Natural killer cell (primary cell): ENCODE measurements around the gene TCEANC2. TPM values are rescaled to one million over a fixed set of nuclear protein-coding genes. Genes with fewer than 3 reads are reported as not detected.

Experiments
- ATAC-seq, 3 donors: fragments of 150-1000 bp in 2 of 3; fragments of 200-7000 bp in 1 of 3; cut with Tn5 transposase; 1 replicate in 1 of 3; 2 replicates in 2 of 3; pipeline ENCODE4 v1.10.0; 2021; ENCODE audit warnings: mild to moderate bottlenecking in 2 of 3, moderate library complexity in 2 of 3
- DNase-seq, 2 donors: peaks; one replicate each; pipeline versions ENCODE4 v3.0.0 to v3.0.0-alpha.2; 2013 to 2021; ENCODE audit warnings: mixed read lengths in 1 of 2
- H3K27ac ChIP-seq: one replicate; pipeline ENCODE4 v1.5.1; 2013; ENCODE audit warnings: mild to moderate bottlenecking, low read length
- H3K27me3 ChIP-seq: one replicate; pipeline ENCODE4 v1.6.1; 2013; ENCODE audit warnings: low read length; ENCODE audit not compliant: control insufficient read depth, insufficient read depth
- H3K36me3 ChIP-seq: one replicate; pipeline ENCODE4 v1.6.1; 2013; ENCODE audit warnings: low read length; ENCODE audit not compliant: control insufficient read depth, insufficient read depth
- H3K4me1 ChIP-seq: one replicate; pipeline ENCODE4 v1.6.1; 2013; ENCODE audit warnings: low read length; ENCODE audit not compliant: control insufficient read depth, insufficient read depth
- H3K4me3 ChIP-seq: one replicate; pipeline ENCODE4 v1.5.1; 2013; ENCODE audit warnings: low read length
- H3K9me3 ChIP-seq: one replicate; pipeline ENCODE4 v1.6.1; 2013; ENCODE audit warnings: low read length; ENCODE audit not compliant: control insufficient read depth, insufficient read depth
- H3K27ac Mint-ChIP-seq, 2 donors: one replicate each; pipeline ENCODE4 v1.8.0; 2022; ENCODE audit warnings: mild to moderate bottlenecking in 2 of 2, mixed read lengths in 2 of 2, moderate library complexity in 1 of 2
- H3K27me3 Mint-ChIP-seq, 2 donors: one replicate each; pipeline ENCODE4 v1.8.0; 2022; ENCODE audit warnings: low read depth in 2 of 2, mixed read lengths in 2 of 2
- H3K36me3 Mint-ChIP-seq: one replicate; pipeline ENCODE4 v1.8.0; 2022; ENCODE audit warnings: mixed read lengths
- H3K4me1 Mint-ChIP-seq, 2 donors: one replicate each; pipeline ENCODE4 v1.8.0; 2022; ENCODE audit warnings: mixed read lengths in 2 of 2
- H3K4me3 Mint-ChIP-seq: one replicate; pipeline ENCODE4 v1.8.0; 2022; ENCODE audit warnings: mild to moderate bottlenecking, moderate library complexity, mixed read lengths
- H3K9me3 Mint-ChIP-seq, 2 donors: one replicate each; pipeline ENCODE4 v1.8.0; 2022; ENCODE audit warnings: mixed read lengths in 2 of 2
- CTCF ChIP-seq: fragments of 200-600 bp; IDR thresholded peaks from one replicate; pipeline ENCODE4 v1.8.0; 2022; ENCODE audit warnings: antibody characterized with exemption
- WGBS: methylation state at CpG from one replicate; pipeline ENCODE4 v1.1.7; 2013; ENCODE audit warnings: missing lambda C conversion rate; ENCODE audit not compliant: insufficient coverage; 5-methylcytosine and 5-hydroxymethylcytosine counted together
- intact Hi-C: fragments of 100-400 bp; cut with micrococcal nuclease; formaldehyde crosslinking; loops from one replicate; pipeline ENCODE4 v1.14.2; 2022
- total RNA-seq, 4 donors: library from RNA; stranded (reverse); fragments of 120-200 nt in 1 of 4; gene quantifications; one replicate each; pipeline versions ENCODE4 v1.2.3 to v1.2.4, GENCODE V29; 2013 to 2022

Gene TCEANC2
- total RNA-seq, 3 donors from 2014 or later (not counting 1 experiment from before 2014, with no cell fraction given): 5.1 to 9.5 (median 7.3) TPM

- no peaks in the 10 kb centered on the region for H3K27me3 Mint-ChIP-seq
- ATAC-seq (no peak), DNase-seq (no peak)
- intact Hi-C loops: no loop called here
- H3K4me1 ChIP-seq: no peaks in the 10 kb centered on the region
- TF ChIP-seq CTCF: no peak
- H3K27me3 ChIP-seq: no peaks in the 10 kb centered on the region
- 85% methylated on average over 12 of the region's 12 CpGs for WGBS
- H3K27ac ChIP-seq: no peak overlapping the region
- no peaks in the 10 kb centered on the region for H3K9me3 ChIP-seq
- no peak overlapping the region for H3K27ac Mint-ChIP-seq
- H3K4me3 ChIP-seq: no peak overlapping the region
- H3K36me3 ChIP-seq: no peaks in the 10 kb centered on the region
- H3K4me1 Mint-ChIP-seq: no peaks in the 10 kb centered on the region
- H3K9me3 Mint-ChIP-seq: no peaks in the 10 kb centered on the region
- no peaks in the 10 kb centered on the region for H3K36me3 Mint-ChIP-seq
- no peak overlapping the region for H3K4me3 Mint-ChIP-seq
These were observed 86.3 kb downstream of the TCEANC2 start for GRCh38 chr1:54139711-54140110.

GRCh38 chr1:54142146-54142900, 88.9 kb downstream of the TCEANC2 start:
- no peaks in the 10 kb centered on the region for H3K36me3 ChIP-seq
- TF ChIP-seq CTCF: no peak
- Mint-ChIP-seq H3K36me3 (no peaks in the 10 kb centered on the region), H3K27me3 (no peaks in the 10 kb centered on the region), H3K4me1 (no peaks in the 10 kb centered on the region), H3K9me3 (no peaks in the 10 kb centered on the region), H3K4me3 (no peak overlapping the region), H3K27ac (no peak overlapping the region)
- H3K27ac ChIP-seq: no peak overlapping the region
- DNase-seq: no peak
- intact Hi-C loops: no loop called here
- H3K4me3 ChIP-seq: no peak overlapping the region
- H3K9me3 ChIP-seq: no peaks in the 10 kb centered on the region
- H3K4me1 ChIP-seq: no peaks in the 10 kb centered on the region
- ATAC-seq: peak in 1 of 3 donors; percentile 12
- no peaks in the 10 kb centered on the region for H3K27me3 ChIP-seq
- 76% methylated on average over 9 of the region's 9 CpGs for WGBS

GRCh38 chr1:54144366-54144765, 91.0 kb downstream of the TCEANC2 start:
- ATAC-seq: no peak
- Histone ChIP-seq H3K4me3 (no peak overlapping the region), H3K27me3 (no peaks in the 10 kb centered on the region), H3K27ac (no peak overlapping the region), H3K9me3 (no peaks in the 10 kb centered on the region), H3K36me3 (no peaks in the 10 kb centered on the region), H3K4me1 (no peaks in the 10 kb centered on the region)
- Mint-ChIP-seq H3K4me1 (peaks cover 0 to 2% of the 10 kb centered on the region in 2 donors), H3K27ac (no peak overlapping the region), H3K36me3 (no peaks in the 10 kb centered on the region), H3K4me3 (no peak overlapping the region), H3K9me3 (no peaks in the 10 kb centered on the region), H3K27me3 (no peaks in the 10 kb centered on the region)
- TF ChIP-seq CTCF: no peak
- intact Hi-C loops: no loop called here
- no peak for DNase-seq
- 93% methylated on average over 11 of the region's 11 CpGs for WGBS

GRCh38 chr1:54149734-54150133, 96.3 kb downstream of the TCEANC2 start:
- Mint-ChIP-seq H3K9me3 (no peaks in the 10 kb centered on the region), H3K27ac (no peak overlapping the region), H3K4me1 (peaks cover 0 to 9% of the 10 kb centered on the region in 2 donors), H3K27me3 (no peaks in the 10 kb centered on the region), H3K4me3 (no peak overlapping the region), H3K36me3 (no peaks in the 10 kb centered on the region)
- H3K36me3 ChIP-seq: no peaks in the 10 kb centered on the region
- H3K27me3 ChIP-seq: no peaks in the 10 kb centered on the region
- no peaks in the 10 kb centered on the region for H3K4me1 ChIP-seq
- 66% methylated on average over 3 of the region's 3 CpGs for WGBS
- no peak overlapping the region for H3K27ac ChIP-seq
- no peak overlapping the region for H3K4me3 ChIP-seq
- no peaks in the 10 kb centered on the region for H3K9me3 ChIP-seq
- no peak for TF ChIP-seq CTCF
- DNase-seq (no peak), ATAC-seq (peak in 1 of 3 donors; percentile 25)
- intact Hi-C loops: no loop called here
